HepG2 (cell line): ENCODE measurements around the gene PPM1G. TPM values are rescaled to one million over a fixed set of nuclear protein-coding genes. Genes with fewer than 3 reads are reported as not detected.

Experiments
- AHR ChIP-seq: IDR thresholded peaks from 2 replicates; pipeline ENCODE4 v1.6.1; 2018; ENCODE audit warnings: missing genetic modification reagents, missing compliant biosample characterization
- ARID3A ChIP-seq: IDR thresholded peaks from 2 replicates; pipeline ENCODE4 v1.6.1; 2012; ENCODE audit warnings: low read depth, low read length, improper control_type of control experiment
- GATA4 ChIP-seq: sonication (generic); IDR thresholded peaks from 2 replicates; pipeline ENCODE4 v1.6.1; 2016; ENCODE audit warnings: antibody characterized with exemption, low read depth, borderline replicate concordance
- GLI4 ChIP-seq: sonication (generic); formaldehyde crosslinking; IDR thresholded peaks from 2 replicates; pipeline ENCODE4 v1.5.1; 2020; ENCODE audit warnings: missing genetic modification reagents, mild to moderate bottlenecking, moderate library complexity, borderline replicate concordance
- HNRNPK ChIP-seq: fragments of 200-400 bp; formaldehyde crosslinking; IDR thresholded peaks from 2 replicates; pipeline ENCODE4 v1.6.1; 2018; ENCODE audit warnings: low read length, low read depth, moderate library complexity, mild to moderate bottlenecking; ENCODE audit not compliant: poor library complexity, severe bottlenecking
- JDP2 ChIP-seq: sonication (generic); formaldehyde crosslinking; IDR thresholded peaks from 2 replicates; pipeline ENCODE4 v1.8.1; 2022; ENCODE audit warnings: missing genetic modification reagents, borderline replicate concordance
- NR3C1 ChIP-seq: sonication (generic); formaldehyde crosslinking; IDR thresholded peaks from 2 replicates; pipeline ENCODE4 v1.4.0; 2020; ENCODE audit warnings: missing genetic modification reagents
- RNF2 ChIP-seq: fragments of 450-650 bp; conservative IDR thresholded peaks from 2 replicates; pipeline ENCODE4 v1.6.1; 2016; ENCODE audit warnings: low read depth
- SUZ12 ChIP-seq: fragments of 150-350 bp; IDR thresholded peaks from 2 replicates; pipeline ENCODE4 v1.6.1; 2014; ENCODE audit warnings: low read depth, low read length
- TBX2 ChIP-seq: sonication (generic); formaldehyde crosslinking; IDR thresholded peaks from 2 replicates; pipeline ENCODE4 v1.5.0; 2020; ENCODE audit warnings: missing genetic modification reagents, mild to moderate bottlenecking, borderline replicate concordance
- ZBTB21 ChIP-seq: sonication (generic); formaldehyde crosslinking; IDR thresholded peaks from 2 replicates; pipeline ENCODE4 v1.4.0; 2020; ENCODE audit warnings: missing genetic modification reagents
- ZC3H13 ChIP-seq: sonication (generic); formaldehyde crosslinking; IDR thresholded peaks from 2 replicates; pipeline ENCODE4 v1.8.1; 2023; ENCODE audit warnings: mild to moderate bottlenecking, missing genetic modification reagents, moderate library complexity
- ZNF124 ChIP-seq: sonication (generic); formaldehyde crosslinking; IDR thresholded peaks from 2 replicates; pipeline ENCODE4 v1.4.0; 2020; ENCODE audit warnings: missing genetic modification reagents
- ZNF18 ChIP-seq: sonication (generic); formaldehyde crosslinking; IDR thresholded peaks from 2 replicates; pipeline ENCODE4 v1.8.0; 2022; ENCODE audit warnings: mild to moderate bottlenecking, missing genetic modification reagents; ENCODE audit not compliant: insufficient replicate concordance
- ZNF275 ChIP-seq: sonication (generic); formaldehyde crosslinking; IDR thresholded peaks from 2 replicates; pipeline ENCODE4 v1.8.0; 2022; ENCODE audit warnings: missing genetic modification reagents, mild to moderate bottlenecking, inconsistent platforms, borderline replicate concordance
- ZNF557 ChIP-seq: sonication (generic); formaldehyde crosslinking; IDR thresholded peaks from 2 replicates; pipeline ENCODE4 v1.4.0; 2020; ENCODE audit warnings: missing genetic modification reagents
- ZNF646 ChIP-seq: sonication (generic); formaldehyde crosslinking; IDR thresholded peaks from 2 replicates; pipeline ENCODE4 v1.9.0; 2021; ENCODE audit warnings: mild to moderate bottlenecking, missing genetic modification reagents
- ZNF879 ChIP-seq: sonication (generic); formaldehyde crosslinking; IDR thresholded peaks from 2 replicates; pipeline ENCODE4 v1.8.1; 2023; ENCODE audit warnings: missing genetic modification reagents
- ZSCAN25 ChIP-seq: sonication (generic); formaldehyde crosslinking; IDR thresholded peaks from 2 replicates; pipeline ENCODE4 v1.8.0; 2022; ENCODE audit warnings: mild to moderate bottlenecking, missing genetic modification reagents
- polyA plus RNA-seq, 8 experiments: library from polyadenylated mRNA; depleted of rRNA in 3 of 8; stranded (reverse) in 7 of 8; unstranded in 1 of 8; fragments of >200 nt; fragmentation: Illumina TruSeq in 4 of 8; extraction: Trizol in 4 of 8; gene quantifications; 2 replicates each; pipeline versions ENCODE4 v1.2.1 to v1.2.3, GENCODE V29; 2011 to 2016; ENCODE audit warnings: low read depth in 4 of 8, missing spikeins in 1 of 8, mixed read lengths in 1 of 8; ENCODE audit not compliant: insufficient read depth in 1 of 8
- total RNA-seq, 5 experiments: library from RNA; depleted of rRNA; stranded (reverse); fragments of >200 nt; fragmentation: Illumina TruSeq; extraction: Trizol; gene quantifications; 2 replicates each; pipeline ENCODE4 v1.2.3, GENCODE V29; 2016; ENCODE audit warnings: low read depth in 1 of 5

Gene PPM1G
- total and polyA plus RNA-seq, 2 of the 13 experiments (the other 11 are each of a cell fraction or from before 2014, with no cell fraction given), result 58.2 to 213 TPM

- peak; percentile 73 for TF ChIP-seq TBX2 (CRISPR knock-in tag)
- no peak; the same call in 1 of the 2 replicates for TF ChIP-seq JDP2
- TF ChIP-seq ZNF18, result no peak
- no peak for TF ChIP-seq ZNF646 (CRISPR knock-in tag)
- 0 out of 2 replicates have a peak, but pooled peaks have one; percentile 21 for TF ChIP-seq GATA4
- TF ChIP-seq ZNF879 (CRISPR knock-in tag), result peak; percentile 63; the same call in 1 of the 2 replicates
- no peak for TF ChIP-seq HNRNPK
- TF ChIP-seq NR3C1 (CRISPR knock-in tag), result no peak
- no peak for TF ChIP-seq ZNF275 (CRISPR knock-in tag)
- no peak for TF ChIP-seq ZBTB21 (CRISPR knock-in tag)
- no peak for TF ChIP-seq AHR (CRISPR knock-in tag)
- TF ChIP-seq ARID3A, result no peak
- TF ChIP-seq SUZ12, result no peak
- no peak for TF ChIP-seq ZSCAN25 (CRISPR knock-in tag)
- 0 out of 2 replicates have a peak, but pooled peaks have one; percentile 80 for TF ChIP-seq ZNF557 (CRISPR knock-in tag)
- no peak; the same call in 1 of the 2 replicates for TF ChIP-seq RNF2
- no peak for TF ChIP-seq ZC3H13 (CRISPR knock-in tag)
- no peak for TF ChIP-seq GLI4 (CRISPR knock-in tag)
- no peak for TF ChIP-seq ZNF124 (CRISPR knock-in tag)
These were observed 19.7 kb upstream of the PPM1G start (continued) for GRCh38 chr2:27428978-27429541.
